ENCODE results near the gene MINDY4. TPM values are rescaled to one million over a fixed set of nuclear protein-coding genes. Genes with fewer than 3 reads are reported as not detected.

Gene MINDY4
- total RNA-seq, 2 donors from 2014 or later = 2.2 to 4.2 TPM

GRCh38 chr7:30790356-30790755 is 19.1 kb downstream of the MINDY4 start:
- H3K36me3 ChIP-seq = no peaks in the 10 kb centered on the region
- intact Hi-C loops (cut with DNase I) = no loop called here
- DNase-seq = no peak
- TF ChIP-seq CTCF (IDR thresholded peaks at IDR 0.05) = no peak
- no peak overlapping the region for H3K27ac ChIP-seq
- no peak overlapping the region for H3K4me3 ChIP-seq
- H3K27me3 ChIP-seq = no peaks in the 10 kb centered on the region
- no peak overlapping the region for H3K9ac ChIP-seq (ENCODE audit: low read depth in 2 of 2, low read length in 2 of 2)
- H3K9me3 ChIP-seq = no peaks in the 10 kb centered on the region
- no peaks in the 10 kb centered on the region for H3K4me1 ChIP-seq

- DNase-seq = no peak
- TF ChIP-seq CTCF (IDR thresholded peaks at IDR 0.05) = no peak
- intact Hi-C loops (cut with DNase I) = no loop called here
These were observed 19.9 kb downstream of the MINDY4 start for GRCh38 chr7:30791114-30791513.

GRCh38 chr7:30795161-30795948 is 24.1 kb downstream of the MINDY4 start:
- intact Hi-C loops (cut with DNase I) = no loop called here
- TF ChIP-seq CTCF (IDR thresholded peaks at IDR 0.05) = no peak
- no peak for DNase-seq

More at GRCh38 chr7:30791114-30791513, 19.9 kb downstream of the MINDY4 start:
- H3K4me3 ChIP-seq = no peak overlapping the region
- no peak overlapping the region for H3K27ac ChIP-seq
- no peaks in the 10 kb centered on the region for H3K27me3 ChIP-seq
- H3K9me3 ChIP-seq = no peaks in the 10 kb centered on the region
- H3K4me1 ChIP-seq = no peaks in the 10 kb centered on the region
- no peaks in the 10 kb centered on the region for H3K36me3 ChIP-seq
- no peak overlapping the region for H3K9ac ChIP-seq (ENCODE audit: low read depth in 2 of 2, low read length in 2 of 2)

GRCh38 chr7:30796105-30796869 is 25.1 kb downstream of the MINDY4 start:
- TF ChIP-seq CTCF (IDR thresholded peaks at IDR 0.05) = no peak
- Histone ChIP-seq H3K9me3 (no peaks in the 10 kb centered on the region), H3K27ac (peak overlapping the region; percentile 35), H3K4me3 (no peak overlapping the region), H3K4me1 (peaks cover 4% of the 10 kb centered on the region), H3K36me3 (no peaks in the 10 kb centered on the region), H3K9ac (ENCODE audit: low read depth in 2 of 2, low read length in 2 of 2) (no peak overlapping the region), H3K27me3 (no peaks in the 10 kb centered on the region)
- DNase-seq = no peak
- intact Hi-C loops (cut with DNase I) = no loop called here

More at GRCh38 chr7:30795161-30795948, 24.1 kb downstream of the MINDY4 start:
- H3K9me3 ChIP-seq = no peaks in the 10 kb centered on the region
- no peaks in the 10 kb centered on the region for H3K36me3 ChIP-seq
- peaks cover 4% of the 10 kb centered on the region for H3K4me1 ChIP-seq
- no peaks in the 10 kb centered on the region for H3K27me3 ChIP-seq
- H3K27ac ChIP-seq = no peak overlapping the region
- H3K4me3 ChIP-seq = no peak overlapping the region
- no peak overlapping the region for H3K9ac ChIP-seq (ENCODE audit: low read depth in 2 of 2, low read length in 2 of 2)

GRCh38 chr7:30797176-30798040 is 26.2 kb downstream of the MINDY4 start:
- Histone ChIP-seq H3K4me1 (peaks cover 4% of the 10 kb centered on the region), H3K4me3 (no peak overlapping the region), H3K27ac (peak overlapping the region; percentile 35), H3K9me3 (no peaks in the 10 kb centered on the region), H3K9ac (ENCODE audit: low read depth in 2 of 2, low read length in 2 of 2) (peak overlapping the region in 1 of 2 donors; percentile 4), H3K27me3 (no peaks in the 10 kb centered on the region), H3K36me3 (no peaks in the 10 kb centered on the region)
- peak; percentile 46 for DNase-seq
- intact Hi-C loops (cut with DNase I) = no loop called here
- TF ChIP-seq CTCF (IDR thresholded peaks at IDR 0.05) = no peak
